Tibial nerve (tissue), 3 donors: ENCODE measurements around the gene CDCA5.

Experiments used
- CTCF ChIP-seq, 5 experiments: fragments of 200-600 bp in 3 of 5; fragments of 450-650 bp in 2 of 5; sonication (generic) in 3 of 5; IDR thresholded peaks; one replicate each; pipeline ENCODE4 v1.5.1; 2016 to 2019; ENCODE audit warnings: antibody characterized with exemption in 5 of 5, mild to moderate bottlenecking in 3 of 5, moderate library complexity in 2 of 5
- POLR2A ChIP-seq, 2 donors: fragments of 450-650 bp; IDR thresholded peaks; one replicate each; pipeline ENCODE4 v1.6.1; 2017; ENCODE audit warnings: antibody characterized with exemption in 2 of 2, mild to moderate bottlenecking in 2 of 2, moderate library complexity in 2 of 2

GRCh38 chr11:65058419-65059054, 25.3 kb downstream of the CDCA5 start, which contains the start of gene NAALADL1:
- no peak for TF ChIP-seq CTCF (IDR thresholded peaks at IDR 0.05)
- no peak for TF ChIP-seq POLR2A (IDR thresholded peaks at IDR 0.05)
